ENCODE results near the gene MMS22L. TPM values are rescaled to one million over a fixed set of nuclear protein-coding genes. Genes with fewer than 3 reads are reported as not detected.

The MMS22L gene
- total and polyA plus RNA-seq, 2 experiments from 2014 or later = 11.7 to 49.5 TPM

GRCh38 chr6:97222903-97223302 lies 60.1 kb downstream of the MMS22L start (continued):
- TF ChIP-seq ZNF462 (CRISPR knock-in tag; IDR thresholded peaks at IDR 0.05) = no peak

GRCh38 chr6:97218912-97219311 lies 64.1 kb downstream of the MMS22L start:
- Histone ChIP-seq H3K9me2 (ENCODE audit: insufficient read depth) (no peaks in the 10 kb centered on the region), H2AFZ (no peak overlapping the region), H3K27ac (ENCODE audit: low read depth) (no peak overlapping the region), H3K36me3 (ENCODE audit: insufficient read depth) (no peaks in the 10 kb centered on the region), H3K27me3 (ENCODE audit: insufficient read depth) (no peaks in the 10 kb centered on the region), H3F3A (replicated peaks; ENCODE audit: low read depth) (no peaks in the 10 kb centered on the region), H3K4me3 (no peak overlapping the region), H3K79me2 (replicated peaks; ENCODE audit: insufficient read depth) (no peaks in the 10 kb centered on the region; the same call in 1 of the 2 replicates), H3K4me2 (no peak overlapping the region), H3K4me1 (ENCODE audit: insufficient read depth) (no peaks in the 10 kb centered on the region), H4K20me1 (replicated peaks; ENCODE audit: insufficient read depth) (no peaks in the 10 kb centered on the region)
- H3K4me3 Mint-ChIP-seq = no peak overlapping the region
- ATAC-seq (no peak), DNase-seq (ENCODE audit: low spot score) (no peak)
- no peaks in the 10 kb centered on the region for H3K27me3 Mint-ChIP-seq (ENCODE audit: insufficient read depth, low read depth, poor library complexity)
- H3K36me3 Mint-ChIP-seq (ENCODE audit: low read depth) = no peaks in the 10 kb centered on the region
- H3K27ac Mint-ChIP-seq = no peak overlapping the region
- peaks cover 6% of the 10 kb centered on the region for H3K4me1 Mint-ChIP-seq
- no peak for TF ChIP-seq JUNB (IDR thresholded peaks at IDR 0.05; ENCODE audit: unreplicated experiment)
- TF ChIP-seq STAT1 (IDR thresholded peaks at IDR 0.05; ENCODE audit: unreplicated experiment) = no peak
- H3K9me3 Mint-ChIP-seq = no peaks in the 10 kb centered on the region

GRCh38 chr6:97215157-97215769 lies 67.8 kb downstream of the MMS22L start:
- Histone ChIP-seq H3K27ac (ENCODE audit: low read depth) (peak overlapping the region; percentile 8; the same call in 1 of the 2 replicates), H2AFZ (no peak overlapping the region)

More at GRCh38 chr6:97215157-97215769, 67.8 kb downstream of the MMS22L start:
- ATAC-seq (peak; percentile 86), DNase-seq (ENCODE audit: low spot score) (peak; percentile 64)
- TF ChIP-seq JUNB (IDR thresholded peaks at IDR 0.05; ENCODE audit: unreplicated experiment) (no peak), CTCF (conservative IDR thresholded peaks at IDR 0.05; ENCODE audit: low read depth in 2 of 2) (peak; percentile 61 to 71), EZH2 (IDR thresholded peaks at IDR 0.05; ENCODE audit: low read depth, unreplicated experiment) (no peak)
- Histone ChIP-seq H3K79me2 (replicated peaks; ENCODE audit: insufficient read depth) (no peaks in the 10 kb centered on the region; the same call in 1 of the 2 replicates), H3K27me3 (ENCODE audit: insufficient read depth) (no peaks in the 10 kb centered on the region), H3K4me2 (no peak overlapping the region), H3K36me3 (ENCODE audit: insufficient read depth) (no peaks in the 10 kb centered on the region), H4K20me1 (replicated peaks; ENCODE audit: insufficient read depth) (no peaks in the 10 kb centered on the region), H3K9me2 (ENCODE audit: insufficient read depth) (no peaks in the 10 kb centered on the region), H3K4me1 (ENCODE audit: insufficient read depth) (no peaks in the 10 kb centered on the region), H3F3A (replicated peaks; ENCODE audit: low read depth) (no peaks in the 10 kb centered on the region), H3K4me3 (no peak overlapping the region)
- no peaks in the 10 kb centered on the region for H3K36me3 Mint-ChIP-seq (ENCODE audit: low read depth)
- H3K27me3 Mint-ChIP-seq (ENCODE audit: insufficient read depth, low read depth, poor library complexity) = no peaks in the 10 kb centered on the region
- H3K4me3 Mint-ChIP-seq = no peak overlapping the region
- H3K9me3 Mint-ChIP-seq = no peaks in the 10 kb centered on the region
- no peak overlapping the region for H3K27ac Mint-ChIP-seq
- peaks cover 6% of the 10 kb centered on the region for H3K4me1 Mint-ChIP-seq

All from GM23338 (cell line).